Cardiac muscle cell (in vitro differentiated cells and primary cell): ENCODE data around the gene ANKRD61. TPM values are rescaled to one million over a fixed set of nuclear protein-coding genes. Genes with fewer than 3 reads are reported as not detected.
A peak's percentile ranks its signal among the peaks of the same experiment; 100 is the strongest.
"Not testable (repeated sequence)": the region's sequence is repeated elsewhere in the genome, so short reads cannot be mapped to it uniquely, and the experiment has no call there.

ENCODE experiments used
- DNase-seq, 2 donors: peaks; one replicate each; pipeline versions ENCODE4 v3.0.0 to v3.0.0-alpha.2; 2010 to 2017; ENCODE audit warnings: low read depth in 1 of 2, low spot score in 1 of 2
- H3K27ac ChIP-seq: fragments of 200-600 bp; sonication (generic); 2 replicates; pipeline ENCODE4 v1.5.1; 2016
- H3K27me3 ChIP-seq: fragments of 200-600 bp; sonication (generic); 2 replicates; pipeline ENCODE4 v1.6.0; 2016; ENCODE audit warnings: control low read depth
- H3K36me3 ChIP-seq: fragments of 200-600 bp; sonication (generic); 2 replicates; pipeline ENCODE4 v1.5.1; 2016; ENCODE audit warnings: control low read depth
- H3K4me1 ChIP-seq: fragments of 200-600 bp; sonication (generic); 2 replicates; pipeline ENCODE4 v1.8.1; 2017; ENCODE audit warnings: low read depth, mild to moderate bottlenecking, mixed run types
- H3K4me3 ChIP-seq: fragments of 200-600 bp; sonication (generic); 2 replicates; pipeline ENCODE4 v1.5.1; 2016; ENCODE audit warnings: mild to moderate bottlenecking
- H3K9me3 ChIP-seq: fragments of 200-600 bp; sonication (generic); 2 replicates; pipeline ENCODE4 v1.5.1; 2017; ENCODE audit warnings: low read depth, mild to moderate bottlenecking, control low read depth
- CTCF ChIP-seq: IDR thresholded peaks from 2 replicates; pipeline ENCODE4 v1.5.1; 2012; ENCODE audit warnings: low read depth, mild to moderate bottlenecking, low read length
- polyA plus RNA-seq: library from polyadenylated mRNA; unstranded; fragments of >200 nt; fragmentation: Nextera tagmentation; extraction: Ambion mirVana; gene quantifications from 2 replicates; pipeline ENCODE4 v1.2.1, GENCODE V29; 2016
- total RNA-seq: library from RNA; depleted of rRNA; stranded (reverse); fragments of >200 nt; gene quantifications from 2 replicates; pipeline ENCODE4 v1.2.3, GENCODE V29; 2016

Gene ANKRD61
- total RNA-seq (0.11 and 0.15 TPM in 2 replicates), polyA plus RNA-seq (1.9 TPM in 1 of 2 replicates, not detected in the other)

DNA sequence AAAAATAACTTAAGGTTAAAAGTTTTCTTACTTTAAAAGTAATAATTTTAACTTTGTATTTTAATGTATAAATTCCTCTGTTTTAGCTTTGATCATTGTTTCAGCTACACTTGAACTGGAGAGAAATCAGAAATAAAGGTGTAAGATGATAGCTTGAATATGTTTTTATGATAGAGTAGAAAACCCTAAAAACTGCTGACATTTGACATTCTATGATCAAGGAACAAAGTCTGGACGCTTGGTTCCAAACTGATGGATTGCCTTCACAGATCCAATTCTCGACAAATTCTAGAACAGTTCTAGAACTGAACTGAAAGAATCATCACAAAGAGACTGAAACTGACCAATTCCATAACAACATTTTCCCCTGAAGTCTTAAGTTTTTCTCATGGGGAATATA, at the start of gene ANKRD61:
ANKRD61 (plus strand) TSS at position 389 of the 400 bp plus-strand sequence; CDS start at position 389, 0 bp downstream.
- Histone ChIP-seq H3K4me3 (no peak within 1 kb of the TSS), H3K27me3 (no peaks in the 10 kb centered on the region), H3K4me1 (no peaks in the 10 kb centered on the region), H3K27ac (no peak within 1 kb of the TSS), H3K9me3 (no peaks in the 10 kb centered on the region), H3K36me3 (peaks cover 52% of the 10 kb centered on the region)
- no peak for TF ChIP-seq CTCF
- no peak for DNase-seq

- not testable (repeated sequence) for H3K27ac ChIP-seq, H3K4me3 ChIP-seq, H3K27me3 ChIP-seq, DNase-seq, H3K4me1 ChIP-seq, H3K9me3 ChIP-seq
- H3K36me3 ChIP-seq = peaks cover 29% of the 10 kb centered on the region
Observed at GRCh38 chr7:5987061-5987460, 44.1 kb upstream of the ANKRD61 start.

DNA sequence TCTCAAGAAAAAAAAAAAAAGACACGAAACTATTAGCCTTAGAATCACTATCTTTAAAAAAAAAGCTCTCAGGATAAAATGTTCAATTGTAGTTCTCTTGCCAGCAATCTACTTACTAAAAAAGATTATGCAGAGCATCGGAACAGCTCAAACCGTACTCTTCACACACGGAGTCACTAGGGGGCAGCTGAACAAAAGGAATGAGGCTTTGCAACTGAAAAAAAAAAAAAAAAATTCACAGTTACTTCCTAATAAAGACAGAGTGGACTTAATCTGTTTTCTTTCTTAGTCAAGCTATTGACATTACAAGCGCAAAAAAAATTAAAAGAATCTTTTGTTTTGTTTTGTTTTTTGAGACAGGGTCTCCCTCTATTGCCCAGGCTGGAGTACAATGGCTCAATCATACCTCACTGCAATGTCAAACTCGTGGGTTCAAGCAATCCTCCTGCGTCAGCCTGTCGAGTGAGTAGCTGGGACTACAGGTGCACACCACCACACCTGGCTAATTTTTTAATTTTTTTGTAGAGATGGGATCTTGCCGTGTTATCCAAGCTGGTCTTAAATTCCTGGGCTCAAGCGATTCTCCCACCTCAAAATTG, 33.9 kb upstream of the ANKRD61 start:
- Histone ChIP-seq H3K4me3 (no peak overlapping the region), H3K27ac (no peak overlapping the region), H3K36me3 (peaks cover 39% of the 10 kb centered on the region), H3K9me3 (no peaks in the 10 kb centered on the region), H3K4me1 (no peaks in the 10 kb centered on the region), H3K27me3 (no peaks in the 10 kb centered on the region)
- DNase-seq = peak; percentile 48 to 79
- TF ChIP-seq CTCF = peak; percentile 64

- no peaks in the 10 kb centered on the region for H3K9me3 ChIP-seq
- H3K27ac ChIP-seq = no peak overlapping the region
- H3K36me3 ChIP-seq = peaks cover 13% of the 10 kb centered on the region
- H3K4me3 ChIP-seq = no peak overlapping the region
- no peak for DNase-seq
- no peak for TF ChIP-seq CTCF
- peaks cover 9% of the 10 kb centered on the region for H3K4me1 ChIP-seq
- no peaks in the 10 kb centered on the region for H3K27me3 ChIP-seq
Observed at GRCh38 chr7:6007386-6007785, 23.8 kb upstream of the ANKRD61 start.

- not testable (repeated sequence) for DNase-seq, H3K9me3 ChIP-seq, H3K27me3 ChIP-seq, H3K36me3 ChIP-seq, H3K4me1 ChIP-seq
- Histone ChIP-seq H3K4me3 (peak overlapping the region; percentile 63), H3K27ac (peak overlapping the region; percentile 92)
Observed at GRCh38 chr7:6007835-6008590, 23.2 kb upstream of the ANKRD61 start.

- Histone ChIP-seq H3K36me3 (no peaks in the 10 kb centered on the region), H3K9me3 (no peaks in the 10 kb centered on the region), H3K27me3 (no peaks in the 10 kb centered on the region), H3K4me1 (peaks cover 9% of the 10 kb centered on the region), H3K27ac (peak within 1 kb of the TSS; percentile 95), H3K4me3 (peak within 1 kb of the TSS; percentile 63)
- peak; percentile 99 for DNase-seq
- no peak for TF ChIP-seq CTCF
Observed at GRCh38 chr7:6008668-6009611, 22.2 kb upstream of the ANKRD61 start, which contains the start of the genes AIMP2 and PMS2. TSS of gene AIMP2 (plus strand) at chr7:6009272. CDS start at chr7:6009364, 92 bp downstream. TSS of gene PMS2 (minus strand) at chr7:6009049. CDS start at chr7:6009019, 30 bp downstream.

GRCh38 chr7:6010370-6010769, 20.8 kb upstream of the ANKRD61 start:
- H3K36me3 ChIP-seq, H3K27ac ChIP-seq, H3K4me1 ChIP-seq, DNase-seq, H3K9me3 ChIP-seq, H3K27me3 ChIP-seq: not testable (repeated sequence)
- peak overlapping the region; percentile 63 for H3K4me3 ChIP-seq
